Esophagus mucosa (tissue), 1 donor: Measurements from ENCODE around the gene KCNQ1OT1. TPM values are rescaled to one million over a fixed set of nuclear protein-coding genes. Genes with fewer than 3 reads are reported as not detected.

Source experiments
- ATAC-seq: fragments of 200-7000 bp; cut with Tn5 transposase; one replicate; pipeline ENCODE4 v1.9.1; 2020
- total RNA-seq: library from RNA; stranded (reverse); gene quantifications from one replicate; pipeline ENCODE4 v1.2.4, GENCODE V29; 2023
- donor health status: DM: yes; HTN: yes; CAD: no.

Gene KCNQ1OT1
- total RNA-seq, 1 donor from 2014 or later: 0.60 TPM

DNA sequence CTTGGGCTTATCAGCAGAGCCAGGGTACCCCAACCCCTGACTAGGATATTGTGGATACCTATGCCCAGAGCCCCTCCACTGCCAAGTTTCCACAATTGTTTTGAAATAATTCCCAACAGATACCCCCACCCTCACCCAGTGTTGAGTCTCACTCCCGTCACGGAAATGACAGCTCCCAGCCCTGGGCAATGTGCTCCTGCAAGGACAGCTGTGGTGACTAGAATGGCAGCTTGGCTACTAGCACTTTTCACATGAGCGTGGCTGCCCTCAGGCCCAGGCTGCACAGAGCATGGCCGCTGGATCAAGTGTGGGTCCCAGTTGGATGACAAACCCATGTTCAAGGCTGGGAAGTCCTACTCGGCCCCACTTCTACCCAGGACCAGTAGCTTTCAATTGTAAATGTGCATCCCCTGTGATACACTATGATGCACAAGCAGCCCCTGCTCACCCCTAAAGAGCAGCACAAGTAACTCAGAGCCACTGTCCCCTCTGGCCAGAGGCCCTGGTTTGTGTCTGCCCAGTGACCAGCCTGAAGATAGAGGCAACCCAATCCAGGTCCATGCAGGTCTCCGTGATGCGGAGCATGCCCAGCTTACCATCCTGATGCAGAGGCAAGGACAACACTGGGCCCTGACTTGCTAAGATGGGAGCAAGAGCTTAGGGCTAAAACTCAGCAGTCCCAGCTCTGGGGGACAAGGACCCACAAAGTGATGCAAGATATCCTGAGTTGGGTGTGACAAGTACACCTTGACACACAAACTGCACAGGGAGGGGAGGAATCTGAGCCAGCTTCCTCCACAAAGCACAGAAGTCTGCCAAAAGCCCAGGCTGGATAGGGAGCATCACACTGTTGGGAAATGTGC, 13.2 kb downstream of the KCNQ1OT1 start:
- no peak for ATAC-seq

DNA sequence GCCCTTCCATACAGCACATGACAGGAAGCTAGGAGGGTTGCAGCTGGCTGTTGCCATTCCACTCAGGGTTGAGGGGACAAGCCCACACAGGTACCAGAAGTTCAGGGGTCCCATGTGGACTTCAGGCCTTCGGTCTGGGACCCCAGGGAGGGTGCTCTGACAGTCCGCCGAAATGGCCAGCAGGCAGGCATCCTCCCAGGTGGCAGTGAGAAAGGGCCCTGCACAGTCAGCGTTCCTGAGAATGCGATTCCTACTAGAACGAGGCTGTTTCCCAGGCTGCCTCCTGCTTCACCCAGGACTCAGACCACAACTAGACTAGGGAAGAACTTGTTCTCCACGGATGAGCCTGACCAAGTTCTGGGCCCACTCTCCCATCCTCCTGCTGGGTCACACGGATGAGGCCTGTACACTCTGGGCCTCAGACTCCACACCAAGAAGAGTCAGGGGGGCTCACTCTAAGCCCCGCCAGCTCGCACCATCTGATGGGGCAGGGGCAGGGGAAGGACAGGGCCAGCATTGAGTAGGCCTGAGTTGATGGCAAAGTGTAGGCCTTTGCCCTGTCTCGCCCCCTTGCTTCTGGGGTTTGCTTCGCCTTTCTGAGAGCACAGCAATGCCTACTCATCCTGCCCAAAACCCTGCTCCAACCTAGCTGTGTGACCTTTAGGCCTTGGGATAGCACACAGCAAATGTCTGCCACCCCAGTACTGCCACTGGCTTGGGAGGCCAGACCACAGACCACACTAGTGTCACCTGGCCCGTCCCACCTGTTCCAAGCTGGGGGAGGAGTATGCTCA, 14.0 kb downstream of the KCNQ1OT1 start:
- ATAC-seq: no peak

DNA sequence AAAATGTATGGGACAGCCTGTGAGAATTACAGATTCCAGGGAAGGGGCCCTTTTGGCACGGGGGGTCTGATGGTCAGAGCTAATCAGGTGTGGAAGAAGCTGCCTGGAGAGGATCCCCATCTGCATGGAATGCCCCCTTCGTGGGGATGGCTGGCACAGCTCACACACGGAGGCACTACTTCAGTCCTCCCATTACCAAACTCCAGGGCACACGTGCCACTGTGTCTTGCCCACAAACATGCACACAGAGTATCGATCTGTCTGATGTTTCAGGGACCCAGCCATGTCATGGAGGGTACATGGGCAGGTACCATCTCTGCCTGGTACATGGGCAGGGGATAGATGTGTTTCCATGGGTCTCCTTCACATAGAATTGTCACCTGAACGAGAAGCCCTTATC, 14.7 kb downstream of the KCNQ1OT1 start:
- ATAC-seq: no peak

DNA sequence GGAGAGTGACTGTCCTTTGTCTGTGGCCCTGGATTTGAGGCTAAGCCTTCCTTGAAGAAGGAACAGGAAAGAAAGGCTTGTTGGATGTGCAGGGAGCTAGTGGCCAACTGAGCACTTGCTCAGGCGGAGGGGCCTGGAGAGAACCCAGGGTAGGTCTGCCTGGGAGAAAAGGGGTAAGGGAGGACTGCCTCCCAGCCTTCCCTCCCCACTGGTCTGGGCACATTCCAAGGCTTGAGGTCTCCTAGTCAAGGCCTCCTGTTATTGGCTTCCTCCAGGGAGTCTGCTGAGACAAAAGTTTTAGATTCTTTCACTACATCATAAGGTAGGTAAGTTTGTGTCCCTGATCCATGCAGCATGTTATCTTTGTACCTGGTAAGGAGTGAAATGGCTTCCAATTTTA, 15.2 kb downstream of the KCNQ1OT1 start:
- no peak for ATAC-seq

DNA sequence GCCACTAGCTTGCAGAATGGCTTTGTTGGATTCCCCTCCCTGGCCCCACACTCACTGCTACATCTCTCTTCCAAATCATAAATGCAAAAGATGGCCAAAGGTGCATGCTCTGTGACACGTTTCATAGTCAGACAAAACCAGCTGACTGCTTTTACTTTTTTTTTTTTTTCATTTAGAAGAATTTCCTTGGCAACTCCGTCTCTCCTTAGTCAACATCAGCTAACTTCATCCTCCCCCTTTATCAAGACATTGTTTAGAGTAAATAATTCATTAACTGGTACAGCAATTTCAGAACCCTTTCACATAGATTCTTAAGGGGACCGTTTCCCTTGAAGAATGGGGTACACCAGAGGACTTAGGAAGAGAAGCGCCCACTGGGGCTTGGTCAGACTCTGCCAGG, 16.0 kb downstream of the KCNQ1OT1 start:
- no peak for ATAC-seq

DNA sequence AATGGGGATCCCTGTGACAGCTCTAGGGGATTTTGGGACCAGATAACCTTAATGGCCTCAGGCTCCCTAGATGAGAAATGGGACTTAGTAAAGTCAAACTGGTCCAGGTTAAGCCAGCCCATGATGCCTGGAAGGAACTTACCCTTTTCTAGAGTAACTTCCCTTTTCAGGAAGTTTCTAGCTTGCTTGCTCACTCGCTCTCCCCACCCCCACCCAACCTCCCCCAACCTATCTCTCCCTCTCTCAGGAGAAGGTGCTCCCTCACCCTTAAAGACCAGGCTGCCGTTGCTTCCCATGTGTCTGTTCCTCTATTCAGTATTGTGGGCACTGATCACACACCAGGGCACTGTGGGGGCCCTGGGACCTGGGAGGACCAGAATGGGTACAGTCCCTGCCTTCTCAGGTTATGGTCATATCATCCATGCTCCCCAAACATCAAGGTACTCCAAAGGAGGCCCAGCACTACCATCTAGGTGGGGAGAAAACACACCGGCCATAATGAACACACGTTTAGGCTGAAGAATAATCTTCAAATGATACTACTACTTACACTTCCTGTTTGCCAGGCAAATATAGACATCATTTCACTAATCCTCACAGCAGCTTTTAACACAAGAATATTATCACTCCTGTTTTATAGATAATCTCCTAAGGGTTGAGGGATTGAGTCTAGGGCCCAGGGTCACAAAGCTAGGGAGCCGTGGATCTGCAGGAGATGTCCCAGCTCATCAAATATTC, 18.2 kb downstream of the KCNQ1OT1 start:
- ATAC-seq: no peak

DNA sequence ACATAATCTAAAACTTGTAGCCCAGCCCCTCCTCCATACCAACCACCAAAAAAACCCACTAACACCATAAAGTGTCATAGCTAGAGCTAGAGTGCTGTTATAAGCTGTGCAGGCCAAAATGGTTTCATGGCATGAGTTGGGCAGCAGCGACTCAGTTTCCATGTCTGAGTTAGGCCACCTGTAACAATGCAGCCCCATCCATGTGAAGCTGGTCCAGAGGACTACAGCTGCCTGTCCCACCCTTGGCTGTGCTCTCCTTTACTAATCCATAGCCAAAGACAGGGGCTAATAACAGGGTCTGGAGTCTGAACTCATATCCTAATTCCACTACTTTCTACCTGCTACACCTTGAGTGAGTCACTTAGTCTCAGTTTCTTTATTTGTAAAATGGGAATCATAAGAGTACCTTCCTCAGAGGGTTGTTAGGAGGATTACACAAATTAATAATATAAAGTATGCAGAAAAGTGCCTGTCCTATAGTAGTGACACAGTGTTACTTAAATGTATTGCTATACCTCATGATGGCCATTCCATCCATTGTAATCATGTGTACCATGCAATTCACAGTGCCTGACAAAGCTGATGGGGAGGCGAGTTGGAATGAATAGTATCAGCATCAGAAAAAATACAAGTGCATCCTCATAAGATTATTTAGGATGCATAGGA, 20.6 kb downstream of the KCNQ1OT1 start:
- ATAC-seq: no peak

DNA sequence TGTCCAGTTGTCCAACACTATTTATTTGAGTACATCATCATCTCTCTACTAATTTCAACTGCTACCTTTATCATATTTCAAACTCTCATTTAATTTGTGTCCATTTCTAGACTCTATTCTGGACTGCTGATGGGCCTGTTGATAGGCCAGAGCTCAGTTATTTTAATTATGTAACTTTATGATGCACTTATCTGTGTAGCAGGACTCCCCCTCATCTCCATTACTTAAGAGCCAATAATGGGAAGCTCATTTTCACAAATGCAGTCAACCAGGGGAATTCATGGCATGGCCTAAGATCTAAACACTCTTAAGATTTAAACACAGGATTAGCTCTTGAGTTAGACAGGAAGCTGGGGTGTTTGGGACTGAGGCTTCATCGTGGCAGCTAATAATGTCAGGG, 21.4 kb downstream of the KCNQ1OT1 start:
- ATAC-seq: no peak

DNA sequence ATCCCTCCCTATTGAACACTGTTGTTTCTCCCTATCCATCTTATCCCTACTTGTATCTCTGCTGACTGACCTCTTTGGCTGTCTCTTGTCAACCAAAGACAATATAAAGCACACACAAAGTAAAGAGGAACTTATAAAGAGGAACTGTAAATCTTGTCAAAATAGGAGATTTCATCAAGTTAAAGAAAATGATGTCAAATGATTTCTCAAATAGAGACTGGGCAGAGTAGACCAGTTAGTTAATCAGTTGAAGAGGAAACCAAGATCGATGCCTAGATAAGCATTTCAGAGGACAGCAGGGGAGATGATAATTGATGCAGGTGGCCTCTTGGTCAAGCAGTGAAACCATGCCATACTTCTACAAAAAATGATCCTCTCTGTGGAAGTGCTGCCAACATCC, 22.7 kb downstream of the KCNQ1OT1 start:
- ATAC-seq: no peak

DNA sequence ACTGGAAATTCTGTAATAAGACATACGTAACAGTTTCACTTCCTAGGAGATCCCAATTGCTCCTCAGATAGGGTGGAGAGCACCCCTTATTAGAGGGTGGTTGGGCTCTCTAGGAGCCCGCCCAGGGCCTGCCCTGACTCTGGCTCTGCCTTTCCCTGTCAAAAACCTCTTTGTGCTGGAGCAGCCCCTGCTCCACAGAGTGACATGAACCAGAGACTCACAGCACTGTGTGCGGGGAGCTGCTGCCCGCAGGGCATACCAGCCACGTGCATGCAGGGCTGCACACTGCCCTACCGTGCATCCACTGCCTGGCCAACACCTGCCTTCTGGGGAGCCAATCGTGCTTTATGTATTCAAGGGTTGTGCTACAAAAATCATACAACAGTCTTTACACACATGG, 24.3 kb downstream of the KCNQ1OT1 start:
- no peak for ATAC-seq

DNA sequence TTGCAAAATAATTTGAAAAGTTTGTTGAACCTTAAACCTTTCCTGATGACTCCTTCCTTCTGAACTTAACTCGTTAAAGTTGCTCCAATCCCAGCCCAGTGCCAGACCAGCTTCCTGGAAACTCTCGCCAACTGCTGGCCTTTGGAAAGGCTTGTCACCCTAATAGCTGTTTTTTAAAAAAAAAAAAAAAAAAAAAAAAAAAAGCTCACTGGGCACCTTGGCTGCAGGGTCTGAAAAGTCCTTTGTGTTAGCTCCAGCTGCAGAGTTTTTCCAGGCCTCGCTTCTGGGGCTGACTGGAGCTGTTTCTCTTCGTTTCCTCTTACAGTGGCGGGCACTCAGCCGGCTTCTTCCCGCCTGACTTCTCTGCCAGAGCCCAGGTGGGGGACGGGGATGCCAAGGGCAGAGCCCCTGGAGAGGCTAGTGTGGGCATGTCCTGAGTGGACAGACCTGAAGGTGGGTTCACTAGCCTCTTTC, 25.1 kb downstream of the KCNQ1OT1 start:
- ATAC-seq: no peak

DNA sequence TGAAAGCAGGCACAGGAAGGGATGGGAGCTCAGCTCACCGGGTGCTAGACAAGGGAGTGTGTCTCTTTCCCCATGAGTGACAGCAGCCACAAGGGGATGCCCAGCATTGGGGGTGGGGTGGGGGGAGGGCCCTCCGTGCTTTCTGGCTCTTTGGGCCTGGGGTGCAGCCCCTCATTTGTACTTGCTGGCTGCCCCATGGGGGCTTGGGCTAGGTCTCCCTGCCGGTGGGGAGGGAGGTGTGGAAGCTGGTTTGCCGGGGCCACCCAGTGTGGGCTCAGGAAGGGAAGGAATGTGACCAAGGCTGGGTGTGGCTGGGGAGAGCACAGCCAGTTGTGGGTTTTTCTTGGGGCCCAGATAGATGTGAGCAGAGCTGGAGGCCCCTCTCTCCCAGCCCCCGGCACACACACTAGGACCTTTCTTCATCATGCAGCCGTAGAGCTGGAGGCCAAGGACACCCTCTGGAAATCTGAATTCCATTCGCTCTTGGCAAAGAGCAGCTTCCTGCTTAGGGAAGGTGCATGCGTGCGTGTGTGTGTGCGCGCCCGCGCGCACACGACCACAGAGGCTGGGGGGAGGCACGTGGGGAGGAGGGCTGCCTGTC, 25.8 kb downstream of the KCNQ1OT1 start:
- ATAC-seq: no peak

DNA sequence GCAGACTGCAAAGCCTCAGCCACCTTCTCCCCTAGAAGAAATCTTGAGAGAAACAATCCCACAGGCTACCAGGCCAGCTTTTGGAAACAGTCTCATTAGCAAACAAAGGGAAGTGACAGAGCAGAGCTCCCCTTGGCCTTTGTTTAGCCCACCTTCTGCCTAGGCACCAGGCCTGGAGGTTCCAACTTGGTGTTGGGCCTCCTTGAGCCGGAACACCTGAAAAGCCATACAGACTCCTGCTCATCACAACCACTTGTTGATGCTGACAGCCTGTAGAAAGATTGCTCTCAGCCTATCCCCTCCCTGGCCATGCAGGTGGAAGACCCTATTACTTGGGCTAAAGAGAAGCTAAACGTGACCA, 26.6 kb downstream of the KCNQ1OT1 start:
- ATAC-seq: no peak

DNA sequence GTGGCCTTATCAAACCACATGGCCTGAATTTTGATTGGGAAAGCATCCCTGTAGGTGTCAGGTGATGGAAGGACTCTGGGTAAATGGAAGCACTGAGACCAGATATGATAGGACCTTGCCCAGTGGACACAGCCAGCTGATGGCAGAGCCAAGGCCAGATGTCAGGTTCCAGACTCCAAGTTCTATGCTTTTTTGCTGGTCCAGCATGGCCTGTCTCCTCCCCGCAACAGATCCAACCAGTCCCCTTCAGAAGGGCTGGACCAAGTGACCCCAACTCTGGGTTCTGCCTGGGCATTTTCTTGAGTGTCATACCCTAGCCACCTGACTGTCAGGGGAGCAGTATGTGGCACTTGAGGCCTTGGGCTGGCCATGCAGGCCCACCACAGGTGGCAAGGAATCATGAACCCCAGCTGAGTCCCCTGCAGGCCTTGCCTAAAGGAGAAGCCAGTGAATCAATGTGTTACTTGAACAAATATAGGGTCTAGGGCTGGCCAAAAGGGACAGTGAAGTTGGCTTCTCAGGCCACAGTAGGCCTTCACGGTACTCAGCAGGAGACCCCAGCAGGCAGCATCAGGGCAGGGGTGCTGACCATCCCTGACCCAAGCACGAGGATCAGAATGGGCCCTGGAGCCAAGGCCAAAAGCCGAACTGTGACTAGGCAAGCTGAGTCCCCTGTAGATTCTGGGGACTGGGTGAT, 27.1 kb downstream of the KCNQ1OT1 start:
- no peak for ATAC-seq

DNA sequence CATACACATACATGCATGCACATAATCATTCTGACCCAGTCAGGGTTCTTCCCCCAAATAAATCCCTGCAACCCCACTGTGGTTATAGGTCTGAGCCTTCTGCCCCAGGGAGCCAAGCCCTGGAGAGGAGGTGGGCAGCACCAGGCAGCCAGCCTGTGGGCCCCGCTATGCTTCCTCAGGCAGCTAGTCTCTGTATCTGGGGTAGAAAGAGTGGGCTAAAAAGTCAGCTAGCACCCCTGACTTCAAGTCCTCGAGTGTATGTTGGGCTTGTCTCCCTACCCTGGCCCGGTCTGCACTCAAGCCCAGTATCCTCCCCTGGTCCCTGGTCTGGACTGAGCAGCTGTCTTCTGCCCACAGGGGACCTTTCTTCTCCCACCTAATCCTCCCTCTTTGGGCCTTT, 28.0 kb downstream of the KCNQ1OT1 start:
- no peak for ATAC-seq

DNA sequence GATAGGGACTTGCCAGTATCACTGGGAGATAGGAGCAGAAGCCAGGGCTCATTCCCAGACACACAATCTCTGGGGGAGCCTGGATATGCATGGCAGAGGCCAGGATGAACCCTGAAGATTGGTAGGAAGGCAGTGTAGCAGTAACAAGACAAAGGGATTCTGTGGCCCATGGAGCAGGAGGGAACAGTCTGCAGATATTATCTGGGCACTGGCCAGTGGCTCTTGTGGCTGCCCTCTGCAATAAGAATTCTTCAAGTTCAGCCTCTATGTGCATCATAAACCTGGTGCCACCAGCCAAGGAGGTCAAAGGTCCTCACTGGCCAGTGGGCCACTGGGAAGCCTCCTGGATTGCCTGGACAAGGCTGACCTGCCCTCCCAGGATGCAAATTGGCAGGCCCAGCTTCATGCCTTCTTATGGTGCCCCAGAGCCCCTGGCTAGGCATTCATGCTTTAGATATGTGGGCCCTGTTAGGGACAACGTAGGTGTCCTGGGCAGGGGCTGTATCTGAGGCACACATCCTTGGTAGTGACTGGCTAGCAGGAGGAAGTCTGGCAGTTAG, 29.2 kb downstream of the KCNQ1OT1 start:
- no peak for ATAC-seq

DNA sequence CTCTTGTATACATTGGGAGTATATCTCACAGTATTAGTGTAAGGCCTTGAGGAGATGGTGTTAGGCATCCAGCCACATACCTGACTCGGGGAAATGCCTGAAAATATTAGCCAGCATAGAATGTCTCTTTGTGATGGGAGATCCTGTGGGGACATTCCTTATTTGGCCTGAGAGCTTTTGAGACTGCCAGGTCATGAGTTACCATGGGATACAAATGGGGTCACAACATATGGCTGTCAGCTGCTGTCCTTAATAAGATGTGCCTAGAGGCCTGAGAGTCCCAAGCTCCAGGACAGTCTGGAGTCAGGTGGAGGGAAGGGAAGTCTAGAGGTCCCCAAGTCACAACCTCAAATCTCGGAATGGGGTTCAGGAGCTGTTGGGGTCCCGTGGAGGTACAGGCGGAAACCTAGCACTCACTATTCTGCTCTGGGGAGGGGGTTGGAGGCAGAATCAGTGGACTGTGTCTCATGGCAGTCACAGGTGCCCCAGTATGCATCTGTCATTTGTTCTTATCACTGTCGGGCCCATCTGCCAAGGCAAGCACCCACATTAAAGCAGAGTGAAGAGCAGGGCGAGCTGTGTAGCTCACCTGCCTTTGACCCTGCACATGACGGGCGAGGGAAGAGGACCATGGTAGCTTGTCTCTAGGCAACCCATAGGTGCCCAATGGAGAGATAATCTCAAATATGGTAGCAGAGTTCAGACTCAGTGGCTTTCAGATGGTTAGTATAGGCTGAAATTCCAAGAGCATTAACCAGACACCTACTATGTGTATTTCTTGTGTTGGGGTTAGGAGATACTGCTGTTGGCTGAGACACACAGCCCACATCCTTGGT, 29.9 kb downstream of the KCNQ1OT1 start:
- ATAC-seq: no peak

DNA sequence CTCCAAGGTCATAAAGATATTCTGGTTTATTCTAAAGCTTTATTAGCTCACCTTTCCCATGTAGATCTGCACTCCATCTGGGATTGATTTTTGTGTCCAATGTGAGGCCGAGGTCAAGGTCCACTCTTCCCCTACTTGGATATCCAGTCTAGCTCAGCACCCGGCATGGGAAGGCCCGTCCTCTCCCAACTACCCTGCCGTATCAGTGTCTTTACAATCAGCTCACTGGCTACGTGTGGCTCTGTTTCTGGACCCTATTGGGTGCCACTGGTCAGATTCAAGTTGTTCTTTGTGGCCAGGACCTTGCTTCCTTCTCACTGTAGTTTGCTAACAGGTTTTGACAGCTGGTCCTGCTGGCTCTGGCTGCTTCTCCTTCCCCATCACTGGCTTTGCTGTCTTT, 30.9 kb downstream of the KCNQ1OT1 start:
- no peak for ATAC-seq

DNA sequence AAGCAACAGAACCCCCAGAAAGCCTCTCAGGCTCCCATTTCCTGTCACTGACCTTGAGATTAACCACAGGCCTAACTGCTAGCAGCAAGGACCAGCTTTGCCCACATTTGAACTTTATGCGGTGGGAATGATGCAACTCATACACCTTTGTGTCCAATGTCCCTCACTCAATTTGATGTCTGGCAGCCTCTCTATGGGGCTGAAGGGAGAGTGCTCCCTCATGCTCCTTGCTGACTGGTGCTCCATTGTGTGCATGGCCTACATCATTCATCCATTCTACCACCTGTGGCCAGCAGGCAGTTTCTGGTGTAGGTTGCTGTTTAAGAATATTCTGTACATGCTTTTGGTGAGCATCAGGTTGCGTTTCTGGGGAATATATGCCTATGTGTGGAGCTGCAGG, 31.9 kb downstream of the KCNQ1OT1 start:
- no peak for ATAC-seq
